ENCODE data around the gene CLDN15.

CLDN15 gene

DNA sequence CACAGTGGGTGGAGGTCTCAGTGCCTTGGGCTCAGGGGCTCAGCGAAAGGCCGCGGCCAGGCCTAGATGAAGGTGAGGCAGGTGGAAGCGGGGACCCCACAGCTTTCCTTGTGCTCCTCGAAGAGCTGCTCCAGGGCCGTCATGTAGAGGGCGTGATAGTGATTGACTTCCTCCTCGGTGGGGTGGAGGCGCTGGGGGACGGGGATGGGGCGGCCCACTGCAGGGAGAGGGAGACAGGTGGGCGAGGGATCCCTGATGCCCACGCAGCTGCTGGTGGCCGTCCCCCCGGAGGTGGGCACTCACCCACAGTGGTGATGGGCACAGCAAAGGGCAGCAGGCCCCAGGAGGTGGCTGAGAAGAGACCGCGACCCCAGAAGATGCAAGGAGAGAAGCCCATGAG lies 41.7 kb downstream of the CLDN15 start:
- DNase-seq: no peak

DNA sequence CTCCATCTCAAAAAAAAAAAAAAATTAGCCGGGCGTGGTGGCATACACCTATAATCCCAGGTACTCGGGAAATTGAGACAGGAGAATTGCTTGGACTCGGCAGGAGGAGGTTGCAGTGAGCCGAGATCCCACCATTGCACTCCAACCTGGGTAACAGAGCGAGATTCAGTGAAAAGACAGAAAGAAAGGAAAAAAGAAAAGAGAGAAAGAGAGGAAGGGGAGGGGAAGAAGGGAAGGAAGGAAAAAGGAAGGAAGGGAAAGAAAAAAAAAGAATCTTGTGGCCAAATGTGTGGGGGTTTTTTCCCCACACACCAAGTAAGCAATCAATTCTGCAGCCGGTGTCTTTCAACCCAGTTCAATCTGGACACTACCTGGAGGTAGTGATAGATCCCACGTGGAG lies 48.5 kb downstream of the CLDN15 start:
- DNase-seq: no peak

DNA sequence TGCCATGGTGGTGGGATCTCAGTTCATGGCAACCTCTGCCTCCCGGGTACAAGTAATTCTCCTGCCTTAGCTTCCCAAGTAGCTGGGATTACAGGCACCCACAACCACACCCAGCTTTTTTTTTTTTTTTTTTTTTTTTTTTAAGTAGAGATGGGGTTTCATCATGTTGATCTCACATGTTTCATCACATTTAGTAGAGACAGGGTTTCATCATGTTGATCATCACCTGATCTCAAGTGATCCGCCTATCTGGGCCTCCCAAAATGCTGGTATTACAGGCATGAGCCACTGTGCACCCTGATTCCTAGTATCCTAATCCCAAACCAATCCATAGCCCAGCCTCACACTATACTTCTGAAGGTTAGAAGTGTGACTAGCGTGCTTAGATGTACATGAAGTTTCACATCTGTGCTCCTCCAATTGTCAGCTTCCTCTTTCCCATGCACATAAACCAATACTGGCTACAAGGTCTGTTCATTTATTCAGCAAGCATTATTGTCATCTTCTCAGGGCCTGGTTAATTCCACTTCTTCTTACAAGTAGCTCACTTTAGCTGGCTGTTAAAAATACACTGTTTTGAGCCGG lies 50.7 kb downstream of the CLDN15 start:
- no peak for DNase-seq

DNA sequence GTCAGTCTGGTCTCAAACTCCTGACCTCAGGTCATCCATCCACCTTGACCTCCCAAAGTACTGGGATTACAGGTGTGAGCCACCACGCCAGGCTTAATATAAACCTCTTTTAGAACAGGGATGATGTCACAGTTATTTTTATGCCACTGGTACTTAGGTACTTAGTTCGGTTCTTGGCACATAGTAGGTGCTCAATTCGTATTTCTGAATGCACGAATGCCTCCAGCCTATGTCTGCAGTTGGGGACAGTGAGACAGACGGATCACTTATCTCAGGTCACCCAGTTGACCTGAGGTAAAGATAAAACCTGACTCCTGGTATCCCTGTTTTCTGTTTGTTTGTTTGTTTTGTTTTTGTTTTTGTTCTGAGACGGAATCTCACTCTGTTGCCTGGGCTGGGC lies 51.4 kb downstream of the CLDN15 start:
- no peak for DNase-seq

DNA sequence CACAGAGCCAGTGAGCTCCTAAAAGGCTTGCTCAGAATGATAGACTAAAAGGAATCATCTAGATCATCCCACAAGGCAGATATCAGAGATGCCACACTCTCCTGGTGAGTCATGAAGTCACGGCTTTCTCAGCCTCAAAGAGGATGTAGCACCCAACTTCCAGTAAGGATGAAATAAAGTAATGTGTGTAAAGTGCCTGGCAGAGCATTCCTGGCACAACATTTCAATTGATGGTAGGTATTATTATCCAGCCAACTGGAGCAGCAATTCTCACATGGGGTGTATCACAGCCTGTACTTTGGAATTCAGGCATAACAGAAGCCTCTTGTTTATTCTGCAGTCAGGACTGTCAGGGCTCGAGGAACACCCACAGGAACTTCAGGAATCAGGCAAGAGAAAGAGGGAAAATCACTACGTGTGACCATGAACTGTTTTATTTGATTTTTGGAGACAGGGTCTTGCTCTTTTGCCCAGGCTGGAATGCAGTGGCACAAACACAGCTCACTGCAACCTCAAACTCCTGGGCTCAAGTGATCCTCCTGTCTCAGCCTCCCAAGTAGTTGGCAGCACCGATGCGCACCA lies 52.3 kb downstream of the CLDN15 start:
- no peak for DNase-seq
